Ovary (tissue), 9 donors: ENCODE results near the gene ZPR1. TPM values are rescaled to one million over a fixed set of nuclear protein-coding genes. Genes with fewer than 3 reads are reported as not detected.

Experiments
- DNase-seq, 5 donors: peaks; one replicate each; pipeline ENCODE4 v3.0.0-alpha.2; 2019 to 2020
- H3K27ac ChIP-seq, 2 donors: fragments of 200-600 bp; one replicate each; pipeline versions ENCODE4 v1.5.1 to v1.8.0; 2019 to 2022
- H3K27me3 ChIP-seq: fragments of 200-600 bp; one replicate; pipeline ENCODE4 v1.8.0; 2022
- H3K36me3 ChIP-seq: fragments of 200-600 bp; sonication (generic); one replicate; pipeline ENCODE4 v1.5.1; 2019
- H3K4me1 ChIP-seq: one replicate; pipeline ENCODE4 v1.8.1; 2013; ENCODE audit warnings: mild to moderate bottlenecking, moderate library complexity; ENCODE audit not compliant: insufficient read depth
- H3K4me3 ChIP-seq: fragments of 200-600 bp; sonication (generic); one replicate; pipeline ENCODE4 v1.5.1; 2017
- H3K9me3 ChIP-seq, 2 donors: fragments of 200-600 bp in 1 of 2; sonication (generic) in 1 of 2; one replicate each; pipeline versions ENCODE4 v1.5.1 to v1.8.1; 2013 to 2019; ENCODE audit warnings: mild to moderate bottlenecking in 1 of 2, moderate library complexity in 1 of 2
- CTCF ChIP-seq, 3 donors: fragments of 450-650 bp in 2 of 3; fragments of 200-600 bp in 1 of 3; IDR thresholded peaks; one replicate each; pipeline versions ENCODE4 v1.5.1 to v1.8.0; 2016 to 2022; ENCODE audit warnings: antibody characterized with exemption in 3 of 3, mild to moderate bottlenecking in 1 of 3
- EP300 ChIP-seq: sonication (generic); formaldehyde crosslinking; IDR thresholded peaks from one replicate; pipeline ENCODE4 v1.6.1; 2017; ENCODE audit warnings: antibody characterized with exemption
- POLR2A ChIP-seq: fragments of 450-650 bp; IDR thresholded peaks from one replicate; pipeline ENCODE4 v1.6.1; 2017; ENCODE audit warnings: antibody characterized with exemption, mild to moderate bottlenecking, moderate library complexity
- WGBS, 3 donors: extraction: QIAGEN DNeasy Blood & Tissue Kit in 1 of 3; methylation state at CpG; one replicate each; pipeline versions ENCODE4 v1.1.5 to v1.1.7; 2013 to 2017; 5-methylcytosine and 5-hydroxymethylcytosine counted together
- intact Hi-C, 4 donors: fragments of 100-400 bp; cut with DNase I; formaldehyde crosslinking; loops; one replicate each; pipeline versions ENCODE4 v1.11.0 to v1.15.1; 2022 to 2023
- polyA plus RNA-seq, 2 donors: library from polyadenylated mRNA; stranded (reverse); fragments of 200-250 nt in 1 of 2; fragments of 350-450 nt in 1 of 2; fragmentation: Illumina TruSeq in 1 of 2; extraction: RNeasy Lipid Tissue Mini Kit (QIAGEN cat#74804) in 1 of 2; gene quantifications; one replicate each; pipeline ENCODE4 v1.2.3, GENCODE V29; 2013 to 2014
- total RNA-seq, 7 donors: library from RNA; depleted of rRNA in 2 of 7; stranded (reverse); fragments of >200 nt in 2 of 7; fragmentation: NEBNext Ultra II Directional in 3 of 7; extraction: Animal tissue kit (Norgen Biotek cat#: 25700) in 3 of 7; gene quantifications; one replicate each; pipeline versions ENCODE4 v1.1.0 to v1.2.4, GENCODE V29; 2016 to 2023
- donor health status: DM: no; HTN: no; CAD: no; lungs with moderate emphysema.
- donor health status: DM: no; HTN: no; CAD: no.
- donor health status: Bipolar disorder and iron deficiency.
- donor health status: DM: yes; HTN: yes; CAD: no.
- donor health status: DM: no; HTN: no; CAD: no.
- donor health status: DM: yes; HTN: yes; CAD: no.

ZPR1 gene
- total and polyA plus RNA-seq, 9 donors, result 12.0 to 68.7 (median 37.0) TPM

GRCh38 chr11:116819049-116819448 is 31.2 kb upstream of the ZPR1 start:
- Histone ChIP-seq H3K4me1 (no peaks in the 10 kb centered on the region), H3K27me3 (no peaks in the 10 kb centered on the region), H3K9me3 (no peaks in the 10 kb centered on the region), H3K4me3 (no peak overlapping the region), H3K27ac (no peak overlapping the region), H3K36me3 (no peaks in the 10 kb centered on the region)
- DNase-seq, result no peak
- intact Hi-C loops, result no loop called here
- 87 to 93% (median 92%) methylated on average over 9 of the region's 9 CpGs for WGBS, 3 donors
- TF ChIP-seq CTCF (IDR thresholded peaks at IDR 0.05), result no peak
- TF ChIP-seq POLR2A, result no peak

GRCh38 chr11:116814502-116814901 is 26.7 kb upstream of the ZPR1 start:
- H3K36me3 ChIP-seq, result no peaks in the 10 kb centered on the region
- no peaks in the 10 kb centered on the region for H3K27me3 ChIP-seq
- TF ChIP-seq EP300 (no peak), POLR2A (no peak), CTCF (IDR thresholded peaks at IDR 0.05) (no peak)
- WGBS, 3 donors, result 70 to 83% (median 79%) methylated on average over 6 of the region's 6 CpGs
- H3K27ac ChIP-seq, result no peak overlapping the region
- no peak overlapping the region for H3K4me3 ChIP-seq
- H3K9me3 ChIP-seq, result no peaks in the 10 kb centered on the region
- intact Hi-C loops, result no loop called here
- H3K4me1 ChIP-seq, result no peaks in the 10 kb centered on the region
- no peak for DNase-seq

GRCh38 chr11:116813781-116814471 is 26.1 kb upstream of the ZPR1 start:
- H3K4me3 ChIP-seq, result no peak overlapping the region
- H3K36me3 ChIP-seq, result no peaks in the 10 kb centered on the region
- no peaks in the 10 kb centered on the region for H3K9me3 ChIP-seq
- H3K27me3 ChIP-seq, result no peaks in the 10 kb centered on the region
- DNase-seq, result no peak
- intact Hi-C loops, result no loop called here
- H3K4me1 ChIP-seq, result no peaks in the 10 kb centered on the region
- TF ChIP-seq POLR2A (no peak), EP300 (no peak), CTCF (IDR thresholded peaks at IDR 0.05) (no peak)
- 79 to 90% (median 82%) methylated on average over 5 of the region's 5 CpGs for WGBS, 3 donors
- H3K27ac ChIP-seq, result no peak overlapping the region

GRCh38 chr11:116813170-116813569 is 25.3 kb upstream of the ZPR1 start:
- H3K27me3 ChIP-seq, result no peaks in the 10 kb centered on the region
- H3K4me1 ChIP-seq, result no peaks in the 10 kb centered on the region
- WGBS, 3 donors, result 94 to 100% (median 95%) methylated on average over 1 of the region's 1 CpG
- intact Hi-C loops, result no loop called here
- H3K36me3 ChIP-seq, result no peaks in the 10 kb centered on the region
- H3K27ac ChIP-seq, result no peak overlapping the region
- TF ChIP-seq CTCF (IDR thresholded peaks at IDR 0.05) (no peak), POLR2A (no peak), EP300 (no peak)
- H3K4me3 ChIP-seq, result no peak overlapping the region
- no peaks in the 10 kb centered on the region for H3K9me3 ChIP-seq
- no peak for DNase-seq
